HepG2 (cell line): Measurements from ENCODE around the gene CTDNEP1. TPM values are rescaled to one million over a fixed set of nuclear protein-coding genes. Genes with fewer than 3 reads are reported as not detected.

ENCODE experiments used
- ARNT ChIP-seq: fragments of 450-650 bp; IDR thresholded peaks from 2 replicates; pipeline ENCODE4 v1.6.1; 2017
- CSRNP2 ChIP-seq: sonication (generic); formaldehyde crosslinking; conservative IDR thresholded peaks from 2 replicates; pipeline ENCODE4 v1.8.0; 2022; ENCODE audit warnings: low read depth, missing genetic modification reagents
- DMAP1 ChIP-seq: IDR thresholded peaks from 2 replicates; pipeline ENCODE4 v1.6.1; 2016
- E2F5 ChIP-seq: sonication (generic); formaldehyde crosslinking; conservative IDR thresholded peaks from 2 replicates; pipeline ENCODE4 v1.4.0; 2020; ENCODE audit warnings: missing genetic modification reagents
- MIXL1 ChIP-seq: IDR thresholded peaks from 2 replicates; pipeline ENCODE4 v1.6.1; 2016
- NPAS2 ChIP-seq: sonication (generic); formaldehyde crosslinking; IDR thresholded peaks from 2 replicates; pipeline ENCODE4 v1.8.0; 2022; ENCODE audit warnings: mild to moderate bottlenecking, missing genetic modification reagents, borderline replicate concordance
- SALL2 ChIP-seq: sonication (generic); formaldehyde crosslinking; IDR thresholded peaks from 2 replicates; pipeline ENCODE4 v1.8.1; 2023; ENCODE audit warnings: mild to moderate bottlenecking, missing genetic modification reagents, inconsistent platforms
- SATB2 ChIP-seq: sonication (generic); formaldehyde crosslinking; IDR thresholded peaks from 2 replicates; pipeline ENCODE4 v1.5.0; 2020; ENCODE audit warnings: missing genetic modification reagents
- SETDB1 ChIP-seq: sonication (generic); formaldehyde crosslinking; IDR thresholded peaks from 2 replicates; pipeline ENCODE4 v1.5.1; 2020; ENCODE audit warnings: missing genetic modification reagents, mild to moderate bottlenecking, borderline replicate concordance
- SOX13 ChIP-seq, 3 experiments: fragments of 450-650 bp in 1 of 3; sonication (generic) in 1 of 3; formaldehyde crosslinking in 1 of 3; IDR thresholded peaks in 2 of 3; conservative IDR thresholded peaks in 1 of 3; 2 replicates each; pipeline versions ENCODE4 v1.5.0 to v1.6.1; 2016 to 2020; ENCODE audit warnings: antibody characterized with exemption in 1 of 3, mild to moderate bottlenecking in 1 of 3, missing compliant biosample characterization in 1 of 3, missing genetic modification reagents in 1 of 3, moderate library complexity in 1 of 3
- TRIM24 ChIP-seq: sonication (generic); formaldehyde crosslinking; IDR thresholded peaks from 2 replicates; pipeline ENCODE4 v1.8.0; 2022; ENCODE audit warnings: mild to moderate bottlenecking, missing genetic modification reagents
- ZNF143 ChIP-seq: sonication (generic); formaldehyde crosslinking; IDR thresholded peaks from 2 replicates; pipeline ENCODE4 v1.4.0; 2020; ENCODE audit warnings: missing genetic modification reagents
- ZNF329 ChIP-seq: sonication (generic); formaldehyde crosslinking; IDR thresholded peaks from 2 replicates; pipeline ENCODE4 v1.9.0; 2021; ENCODE audit warnings: low read depth, mild to moderate bottlenecking, missing genetic modification reagents
- ZNF44 ChIP-seq: sonication (generic); formaldehyde crosslinking; IDR thresholded peaks from 2 replicates; pipeline ENCODE4 v1.5.1; 2020; ENCODE audit warnings: mild to moderate bottlenecking, missing genetic modification reagents
- ZNF703 ChIP-seq: sonication (generic); formaldehyde crosslinking; IDR thresholded peaks from 2 replicates; pipeline ENCODE4 v1.5.1; 2020; ENCODE audit warnings: missing genetic modification reagents, mild to moderate bottlenecking, moderate library complexity, borderline replicate concordance
- ZSCAN25 ChIP-seq: sonication (generic); formaldehyde crosslinking; IDR thresholded peaks from 2 replicates; pipeline ENCODE4 v1.8.0; 2022; ENCODE audit warnings: mild to moderate bottlenecking, missing genetic modification reagents
- polyA plus RNA-seq, 8 experiments: library from polyadenylated mRNA; depleted of rRNA in 3 of 8; stranded (reverse) in 7 of 8; unstranded in 1 of 8; fragments of >200 nt; fragmentation: Illumina TruSeq in 4 of 8; extraction: Trizol in 4 of 8; gene quantifications; 2 replicates each; pipeline versions ENCODE4 v1.2.1 to v1.2.3, GENCODE V29; 2011 to 2016; ENCODE audit warnings: low read depth in 4 of 8, missing spikeins in 1 of 8, mixed read lengths in 1 of 8; ENCODE audit not compliant: insufficient read depth in 1 of 8
- total RNA-seq, 5 experiments: library from RNA; depleted of rRNA; stranded (reverse); fragments of >200 nt; fragmentation: Illumina TruSeq; extraction: Trizol; gene quantifications; 2 replicates each; pipeline ENCODE4 v1.2.3, GENCODE V29; 2016; ENCODE audit warnings: low read depth in 1 of 5
- TF ChIP-seq, protein P1 (sequence below): sonication (generic); formaldehyde crosslinking; IDR thresholded peaks from 2 replicates; pipeline ENCODE4 v1.4.0; 2020; ENCODE audit warnings: mild to moderate bottlenecking, low read depth, missing genetic modification reagents
- TF ChIP-seq, protein P2 (sequence below): sonication (generic); formaldehyde crosslinking; IDR thresholded peaks from 2 replicates; pipeline ENCODE4 v1.8.0; 2022; ENCODE audit warnings: missing genetic modification reagents, mild to moderate bottlenecking, inconsistent platforms, borderline replicate concordance
- TF ChIP-seq, protein P3 (sequence below): sonication (generic); formaldehyde crosslinking; IDR thresholded peaks from 2 replicates; pipeline ENCODE4 v1.8.0; 2022; ENCODE audit warnings: mild to moderate bottlenecking, missing genetic modification reagents, moderate library complexity

CTDNEP1 gene
- total and polyA plus RNA-seq, 2 of the 13 experiments (the other 11 are each of a cell fraction or from before 2014, with no cell fraction given) = 19.8 to 118 TPM

DNA sequence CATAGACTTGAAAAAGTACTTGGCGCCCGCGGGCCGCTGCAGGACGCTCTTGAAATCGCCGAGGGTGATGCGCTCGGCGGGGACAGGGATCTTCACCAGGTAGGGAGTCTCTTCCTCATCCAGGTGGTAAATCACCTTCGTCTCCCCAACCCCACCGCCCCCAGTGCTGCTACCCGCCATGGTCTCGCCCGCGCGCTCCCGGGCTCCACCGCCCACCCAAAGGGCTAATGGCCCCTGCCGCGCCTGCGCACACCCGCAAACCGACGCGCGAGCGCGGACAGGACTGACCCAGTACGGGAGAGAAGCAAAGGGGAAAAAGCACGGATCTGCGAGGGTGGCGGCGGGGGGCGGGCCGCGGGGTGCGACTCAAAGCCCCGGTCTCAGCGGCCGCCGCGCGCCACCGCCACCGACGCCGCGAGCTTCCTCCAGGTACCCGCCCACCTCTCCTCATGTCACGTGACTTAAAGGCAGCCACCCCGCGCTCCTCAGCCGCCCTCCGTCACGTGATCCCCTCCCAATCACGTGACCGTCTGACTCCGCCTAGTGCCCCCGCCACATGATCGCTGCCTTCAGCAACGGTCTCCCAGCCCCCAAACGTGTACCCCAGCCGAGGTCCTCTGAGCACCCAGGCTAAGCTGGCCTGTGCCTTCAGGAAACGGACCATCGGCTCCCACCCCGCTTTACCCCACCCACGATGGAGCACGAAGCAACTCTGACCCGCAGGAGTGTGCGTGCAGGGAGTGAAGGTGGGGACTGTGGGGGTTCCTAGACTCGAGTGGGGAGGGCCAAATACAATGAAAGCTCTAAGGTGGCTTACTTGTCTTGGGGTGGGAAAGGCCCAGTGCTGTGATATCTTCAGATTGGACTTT, 17.2 kb downstream of the CTDNEP1 start, which contains the start of gene DVL2 (continued):
- TF ChIP-seq, protein P1, sequence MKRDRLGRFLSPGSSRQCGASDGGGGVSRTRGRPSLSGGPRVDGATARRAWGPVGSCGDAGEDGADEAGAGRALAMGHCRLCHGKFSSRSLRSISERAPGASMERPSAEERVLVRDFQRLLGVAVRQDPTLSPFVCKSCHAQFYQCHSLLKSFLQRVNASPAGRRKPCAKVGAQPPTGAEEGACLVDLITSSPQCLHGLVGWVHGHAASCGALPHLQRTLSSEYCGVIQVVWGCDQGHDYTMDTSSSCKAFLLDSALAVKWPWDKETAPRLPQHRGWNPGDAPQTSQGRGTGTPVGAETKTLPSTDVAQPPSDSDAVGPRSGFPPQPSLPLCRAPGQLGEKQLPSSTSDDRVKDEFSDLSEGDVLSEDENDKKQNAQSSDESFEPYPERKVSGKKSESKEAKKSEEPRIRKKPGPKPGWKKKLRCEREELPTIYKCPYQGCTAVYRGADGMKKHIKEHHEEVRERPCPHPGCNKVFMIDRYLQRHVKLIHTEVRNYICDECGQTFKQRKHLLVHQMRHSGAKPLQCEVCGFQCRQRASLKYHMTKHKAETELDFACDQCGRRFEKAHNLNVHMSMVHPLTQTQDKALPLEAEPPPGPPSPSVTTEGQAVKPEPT (CRISPR knock-in tag) = no peak
- TF ChIP-seq ZNF703 (CRISPR knock-in tag) (no peak), ZNF44 (no peak), CSRNP2 (CRISPR knock-in tag) (no peak), E2F5 (CRISPR knock-in tag) (0 out of 2 replicates have a peak, but pooled peaks have one; percentile 38), TRIM24 (CRISPR knock-in tag) (no peak), SALL2 (CRISPR knock-in tag) (peak; percentile 84), ZNF143 (CRISPR knock-in tag) (peak; percentile 69), SATB2 (peak; percentile 58; the same call in 1 of the 2 replicates), ARNT (no peak), MIXL1 (CRISPR knock-in tag) (0 out of 2 replicates have a peak, but pooled peaks have one; percentile 10), DMAP1 (0 out of 2 replicates have a peak, but pooled peaks have one; percentile 58), SETDB1 (CRISPR knock-in tag) (no peak), ZSCAN25 (CRISPR knock-in tag) (0 out of 2 replicates have a peak, but pooled peaks have one; percentile 30), ZNF329 (CRISPR knock-in tag) (no peak), SOX13 (IDR thresholded peaks at IDR 0.05) (no peak), SOX13 (CRISPR knock-in tag; conservative IDR thresholded peaks at IDR 0.05 in 1 of 2, IDR thresholded peaks at IDR 0.05 in 1 of 2) (peak in 1 of 2 experiments; percentile 19; a peak in 2 of 4 replicates), NPAS2 (CRISPR knock-in tag) (no peak)
- TF ChIP-seq, protein P2, sequence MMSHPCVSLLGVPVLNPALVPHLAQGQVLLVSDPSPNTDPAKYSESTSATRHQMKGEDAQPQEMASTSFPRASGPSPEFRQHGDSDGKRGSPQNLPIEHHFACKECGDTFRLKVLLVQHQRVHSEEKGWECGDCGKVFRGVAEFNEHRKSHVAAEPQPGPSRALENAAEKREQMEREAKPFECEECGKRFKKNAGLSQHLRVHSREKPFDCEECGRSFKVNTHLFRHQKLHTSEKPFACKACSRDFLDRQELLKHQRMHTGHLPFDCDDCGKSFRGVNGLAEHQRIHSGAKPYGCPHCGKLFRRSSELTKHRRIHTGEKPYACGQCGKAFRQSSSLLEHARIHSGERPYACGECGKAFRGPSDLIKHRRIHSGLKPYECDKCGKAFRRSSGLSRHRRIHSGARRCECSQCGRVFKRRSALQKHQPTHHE (CRISPR knock-in tag) = 0 out of 2 replicates have a peak, but pooled peaks have one; percentile 52
- TF ChIP-seq, protein P3, sequence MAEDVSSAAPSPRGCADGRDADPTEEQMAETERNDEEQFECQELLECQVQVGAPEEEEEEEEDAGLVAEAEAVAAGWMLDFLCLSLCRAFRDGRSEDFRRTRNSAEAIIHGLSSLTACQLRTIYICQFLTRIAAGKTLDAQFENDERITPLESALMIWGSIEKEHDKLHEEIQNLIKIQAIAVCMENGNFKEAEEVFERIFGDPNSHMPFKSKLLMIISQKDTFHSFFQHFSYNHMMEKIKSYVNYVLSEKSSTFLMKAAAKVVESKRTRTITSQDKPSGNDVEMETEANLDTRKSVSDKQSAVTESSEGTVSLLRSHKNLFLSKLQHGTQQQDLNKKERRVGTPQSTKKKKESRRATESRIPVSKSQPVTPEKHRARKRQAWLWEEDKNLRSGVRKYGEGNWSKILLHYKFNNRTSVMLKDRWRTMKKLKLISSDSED (CRISPR knock-in tag) = no peak
